ENCODE data around the gene WNT3. TPM values are rescaled to one million over a fixed set of nuclear protein-coding genes. Genes with fewer than 3 reads are reported as not detected.

WNT3 gene
- total and polyA plus RNA-seq, 2 of the 8 experiments (the other 6 are each of a cell fraction or from before 2014, with no cell fraction given), result 0.56 to 2.0 TPM

GRCh38 chr17:46789610-46790009 is 28.9 kb downstream of the WNT3 start:
- no peak overlapping the region for H4K8ac ChIP-seq (ENCODE audit: extremely low read depth, insufficient read depth, low read length)
- H3K27ac ChIP-seq (ENCODE audit: low read depth, low read length), result no peak overlapping the region
- H3K23ac ChIP-seq (ENCODE audit: insufficient read length), result no peak overlapping the region
- peaks cover 5% of the 10 kb centered on the region in 2 experiments; a peak in 1 of 4 replicates for H3K9me3 ChIP-seq (ENCODE audit: insufficient read depth in 2 of 2, low read depth in 1 of 2, low read length in 1 of 2)
- H2BK120ac ChIP-seq (replicated peaks; ENCODE audit: low read depth, low read length), result no peak overlapping the region
- no peak overlapping the region for H3K14ac ChIP-seq (ENCODE audit: insufficient read length)
- ChIA-PET CTCF (ENCODE audit: partially characterized antibody) (interaction anchor here (0.6 to 2.3 kb wide), 6 partner anchors 8 to 53 kb away, joined by 3 to 9 read pairs (median 4); no protein-coding TSS in a partner anchor), POLR2A (ENCODE audit: partially characterized antibody) (interaction anchor here (0.5 to 1.6 kb wide), 3 partner anchors 8 to 277 kb away, joined by 3 to 4 read pairs (median 3); no protein-coding TSS in a partner anchor)
- DNase-seq (ENCODE audit: low read depth in 1 of 2, low spot score in 2 of 2) (no peak), FAIRE-seq (no peak)
- no peak overlapping the region for H4K91ac ChIP-seq (replicated peaks; ENCODE audit: insufficient read length, low read length)
- H2BK20ac ChIP-seq (ENCODE audit: low read length), result no peak overlapping the region
- no peaks in the 10 kb centered on the region for H3K36me3 ChIP-seq (ENCODE audit: control insufficient read depth in 2 of 4, insufficient read depth in 4 of 4, low read length in 3 of 4)
- H4K20me1 ChIP-seq (replicated peaks in 1 of 2; ENCODE audit: control insufficient read depth in 1 of 2, insufficient read depth in 2 of 2, low read length in 2 of 2), result peaks cover 0 to 2% of the 10 kb centered on the region in 2 experiments
- H3K56ac ChIP-seq (replicated peaks; ENCODE audit: insufficient read length, low read depth, low read length), result no peak overlapping the region
- peaks cover 0 to 5% (median 0%) of the 10 kb centered on the region in 4 experiments; a peak in 2 of 7 replicates for H3K4me1 ChIP-seq (replicated peaks in 1 of 4; ENCODE audit: control insufficient read depth in 3 of 4, insufficient read depth in 4 of 4, low read length in 3 of 4)
- H2AFZ ChIP-seq (ENCODE audit: low read length), result no peak overlapping the region
- 82% methylated on average over 8 of the region's 8 CpGs; no CpG with 5 or more reads in 1 of the 2 experiments for WGBS, 2 experiments (ENCODE audit: extremely low coverage in 1 of 2, insufficient coverage in 1 of 2, insufficient read length in 1 of 2, insufficient replicate concordance in 2 of 2, low coverage in 1 of 2, low lambda C conversion rate in 2 of 2, missing lambda C conversion rate in 1 of 2)
- no peak overlapping the region for H3K4me3 ChIP-seq (ENCODE audit: extremely low read depth in 1 of 4, insufficient read depth in 2 of 4, low read depth in 3 of 4, low read length in 4 of 4)
- H3K79me2 ChIP-seq (ENCODE audit: control insufficient read depth in 1 of 2, insufficient read depth in 2 of 2, low read length in 2 of 2), result no peaks in the 10 kb centered on the region
- no peak overlapping the region for H3K9ac ChIP-seq (replicated peaks in 1 of 4; ENCODE audit: extremely low read depth in 1 of 4, low read depth in 3 of 4, low read length in 3 of 4)
- no peak for TF ChIP-seq SUZ12 (IDR thresholded peaks at IDR 0.05; ENCODE audit: low read length)
- no peak for TF ChIP-seq GABPA (IDR thresholded peaks at IDR 0.05; ENCODE audit: borderline replicate concordance, insufficient read depth, low read length)
- no peak for TF ChIP-seq TEAD4 (IDR thresholded peaks at IDR 0.05; ENCODE audit: low read depth, low read length)
- no peak for TF ChIP-seq SIRT6 (IDR thresholded peaks at IDR 0.05; ENCODE audit: low read length)
- no peak for TF ChIP-seq CREB1 (IDR thresholded peaks at IDR 0.05)
- TF ChIP-seq YY1 (IDR thresholded peaks at IDR 0.05; ENCODE audit: low read depth, low read length), result no peak
- TF ChIP-seq EZH2 (IDR thresholded peaks at IDR 0.05; ENCODE audit: low read depth, low read length, severe bottlenecking), result no peak
- TF ChIP-seq RNF2 (IDR thresholded peaks at IDR 0.05; ENCODE audit: borderline replicate concordance, low read depth, low read length, missing control alignments, poor library complexity, severe bottlenecking), result no peak
- TF ChIP-seq EP300 (IDR thresholded peaks at IDR 0.05; ENCODE audit: borderline replicate concordance in 1 of 2, low read depth in 2 of 2, low read length in 2 of 2), result no peak
- H3K23me2 ChIP-seq (ENCODE audit: low read depth, low read length), result no peaks in the 10 kb centered on the region
- no peak overlapping the region for H3K18ac ChIP-seq (ENCODE audit: extremely low read depth, low read length)
- no peaks in the 10 kb centered on the region for H3K79me1 ChIP-seq (ENCODE audit: low read depth, low read length)
- H3K27me3 ChIP-seq (replicated peaks in 1 of 4; ENCODE audit: control insufficient read depth in 3 of 4, extremely low read depth in 1 of 4, insufficient read depth in 3 of 4, low read length in 3 of 4), result peaks cover 0 to 32% (median 19%) of the 10 kb centered on the region in 4 experiments; a peak in 5 of 7 replicates
- H2BK5ac ChIP-seq (ENCODE audit: low read depth, low read length), result no peak overlapping the region
- no peak overlapping the region for H4K5ac ChIP-seq (ENCODE audit: insufficient read length, low read depth, low read length)
- H3K4ac ChIP-seq (replicated peaks; ENCODE audit: insufficient read length, low read depth, low read length), result no peak overlapping the region
- no peak overlapping the region for H3K4me2 ChIP-seq (ENCODE audit: insufficient read depth in 1 of 2, low read depth in 2 of 2, low read length in 2 of 2)
- no peak overlapping the region for H2BK15ac ChIP-seq (ENCODE audit: low read length)
- no peak overlapping the region for H2BK12ac ChIP-seq (ENCODE audit: low read depth, low read length)
- no peak overlapping the region for H2AK5ac ChIP-seq (ENCODE audit: low read depth, low read length)

All from H1 (cell line).